PC-9 (cell line): ENCODE results near the gene PATJ. TPM values are rescaled to one million over a fixed set of nuclear protein-coding genes. Genes with fewer than 3 reads are reported as not detected.

Experiments
- BruUV-seq: library from RNA; stranded (reverse); fragments of 400-500 nt; replicated peaks from 2 replicates; lab custom pipeline; 2021; lab: Mats Ljungman, UMichigan
- CTCF ChIA-PET: fragments of 300-600 bp; sonication (Branson Sonifier 250); formaldehyde crosslinking; loops from one replicate; lab custom pipeline; 2022; ENCODE audit warnings: antibody characterized with exemption; lab: Charles Lee
- POLR2A ChIA-PET: fragments of 300-600 bp; sonication (Branson Sonifier 250); formaldehyde crosslinking; loops from one replicate; lab custom pipeline; 2022; ENCODE audit warnings: antibody characterized with exemption; ENCODE audit not compliant: unreplicated experiment; lab: Charles Lee
- DNase-seq, 2 experiments: peaks; one replicate each; pipeline versions ENCODE4 v3.0.0 to v3.0.0-alpha.2; 2015 to 2022; ENCODE audit warnings: mixed read lengths in 1 of 2
- H2AFZ ChIP-seq: fragments of 200-600 bp; sonication (generic); 2 replicates; pipeline ENCODE4 v1.8.1; 2017; ENCODE audit warnings: antibody characterized with exemption
- H3F3A ChIP-seq: fragments of 200-600 bp; sonication (generic); 2 replicates; pipeline ENCODE4 v1.8.1; 2017; ENCODE audit warnings: antibody characterized with exemption, mild to moderate bottlenecking, low read depth; ENCODE audit not compliant: insufficient read depth
- H3K27ac ChIP-seq: fragments of 200-600 bp; sonication (generic); 2 replicates; pipeline ENCODE4 v1.6.1; 2016; ENCODE audit warnings: mixed run types
- H3K27me3 ChIP-seq: fragments of 200-600 bp; sonication (generic); 2 replicates; pipeline ENCODE4 v1.6.1; 2016; ENCODE audit warnings: low read depth, mixed run types; ENCODE audit not compliant: insufficient read depth
- H3K36me3 ChIP-seq: fragments of 200-600 bp; sonication (generic); 2 replicates; pipeline ENCODE4 v1.6.1; 2016; ENCODE audit warnings: low read depth, mixed run types
- H3K4me1 ChIP-seq: fragments of 200-600 bp; sonication (generic); replicated peaks from 2 replicates; pipeline ENCODE4 v1.6.1; 2016; ENCODE audit warnings: mixed run types; ENCODE audit not compliant: insufficient read depth
- H3K4me2 ChIP-seq: fragments of 200-600 bp; sonication (generic); 2 replicates; pipeline ENCODE4 v1.6.1; 2017; ENCODE audit warnings: mixed run types
- H3K4me3 ChIP-seq: fragments of 200-600 bp; sonication (generic); 2 replicates; pipeline ENCODE4 v1.6.1; 2016; ENCODE audit warnings: mixed run types
- H3K79me2 ChIP-seq: fragments of 200-600 bp; sonication (generic); 2 replicates; pipeline ENCODE4 v1.6.1; 2017; ENCODE audit warnings: low read depth, mixed run types
- H3K9me2 ChIP-seq: fragments of 200-600 bp; sonication (generic); 2 replicates; pipeline ENCODE4 v1.8.1; 2017; ENCODE audit warnings: mild to moderate bottlenecking; ENCODE audit not compliant: insufficient read depth
- H3K9me3 ChIP-seq: fragments of 200-600 bp; sonication (generic); 2 replicates; pipeline ENCODE4 v1.8.1; 2016; ENCODE audit warnings: low read depth; ENCODE audit not compliant: insufficient read depth
- H4K20me1 ChIP-seq: fragments of 200-600 bp; sonication (generic); 2 replicates; pipeline ENCODE4 v1.8.1; 2017; ENCODE audit not compliant: insufficient read depth
- CTCF ChIP-seq: fragments of 200-600 bp; sonication (generic); conservative IDR thresholded peaks from 2 replicates; pipeline ENCODE4 v1.6.1; 2017; ENCODE audit warnings: mixed run types, antibody characterized with exemption, mild to moderate bottlenecking, moderate library complexity
- EZH2 ChIP-seq: fragments of 200-600 bp; sonication (generic); IDR thresholded peaks from 2 replicates; pipeline ENCODE4 v1.8.0; 2017; ENCODE audit warnings: antibody characterized with exemption, low read depth
- intact Hi-C: fragments of 100-400 bp; cut with micrococcal nuclease; formaldehyde crosslinking; loops from one replicate; pipeline ENCODE4 v1.10.0; 2022; ENCODE audit not compliant: unreplicated experiment
- total RNA-seq: library from RNA; stranded (reverse); gene quantifications from 2 replicates; pipeline ENCODE4 v1.2.3, GENCODE V29; 2021

PATJ gene
- total RNA-seq, 1 experiment from 2014 or later: 91.0 TPM

GRCh38 chr1:62113507-62113906 is 371.2 kb downstream of the PATJ start:
- H3K9me2 ChIP-seq: peaks cover 6% of the 10 kb centered on the region; the same call in 1 of the 2 replicates
- H3K4me3 ChIP-seq: no peak overlapping the region
- BruUV-seq: no TSS peak
- CTCF ChIA-PET: interaction anchor here (0.5 kb wide), 1 partner anchor 8 kb away, joined by 3 read pairs; no protein-coding TSS in a partner anchor
- H3F3A ChIP-seq: peaks cover 4% of the 10 kb centered on the region
- H3K79me2 ChIP-seq: no peaks in the 10 kb centered on the region
- no peaks in the 10 kb centered on the region for H4K20me1 ChIP-seq
- no peak overlapping the region for H2AFZ ChIP-seq
- no peaks in the 10 kb centered on the region for H3K4me1 ChIP-seq
- no peaks in the 10 kb centered on the region for H3K9me3 ChIP-seq
- H3K27ac ChIP-seq: no peak overlapping the region
- intact Hi-C loops: no loop called here
- no peaks in the 10 kb centered on the region for H3K27me3 ChIP-seq
- POLR2A ChIA-PET: no interaction called here
- TF ChIP-seq CTCF (no peak), EZH2 (no peak)
- H3K4me2 ChIP-seq: no peak overlapping the region
- no peak for DNase-seq
- no peaks in the 10 kb centered on the region; the same call in 1 of the 2 replicates for H3K36me3 ChIP-seq

- H3K36me3 ChIP-seq: no peaks in the 10 kb centered on the region
- no TSS peak for BruUV-seq
- no peak overlapping the region for H3K4me2 ChIP-seq
- no peaks in the 10 kb centered on the region for H3K27me3 ChIP-seq
- no peaks in the 10 kb centered on the region for H4K20me1 ChIP-seq
- no peak overlapping the region for H3K27ac ChIP-seq
- no peak for DNase-seq
- no peak overlapping the region for H3K4me3 ChIP-seq
- H3K9me3 ChIP-seq: no peaks in the 10 kb centered on the region
- peaks cover 6% of the 10 kb centered on the region; the same call in 1 of the 2 replicates for H3K9me2 ChIP-seq
- TF ChIP-seq CTCF (no peak), EZH2 (no peak)
- peaks cover 37% of the 10 kb centered on the region for H3F3A ChIP-seq
- ChIA-PET POLR2A (no interaction called here), CTCF (interaction anchor here (1.3 kb wide), 1 partner anchor 27 kb away, joined by 3 read pairs; no protein-coding TSS in a partner anchor)
- peaks cover 24% of the 10 kb centered on the region for H3K4me1 ChIP-seq
- no peak overlapping the region for H2AFZ ChIP-seq
- intact Hi-C loops: no loop called here
- H3K79me2 ChIP-seq: no peaks in the 10 kb centered on the region
Observed at GRCh38 chr1:62117018-62117750, 374.9 kb downstream of the PATJ start.

GRCh38 chr1:62126579-62127290 is 384.5 kb downstream of the PATJ start:
- Histone ChIP-seq H3K9me3 (no peaks in the 10 kb centered on the region), H3K4me1 (peaks cover 14% of the 10 kb centered on the region), H3K9me2 (no peaks in the 10 kb centered on the region), H3K36me3 (peaks cover 11% of the 10 kb centered on the region; the same call in 1 of the 2 replicates), H3K4me2 (no peak overlapping the region), H3K27ac (no peak overlapping the region), H3K27me3 (no peaks in the 10 kb centered on the region), H4K20me1 (no peaks in the 10 kb centered on the region), H3K4me3 (no peak overlapping the region), H3F3A (peaks cover 15% of the 10 kb centered on the region), H2AFZ (no peak overlapping the region), H3K79me2 (no peaks in the 10 kb centered on the region)
- ChIA-PET POLR2A (no interaction called here), CTCF (no interaction called here)
- no TSS peak for BruUV-seq
- intact Hi-C loops: no loop called here
- DNase-seq: no peak
- no peak for TF ChIP-seq CTCF
- no peak for TF ChIP-seq EZH2
